ENCODE data around the gene NTSR2.

DNA sequence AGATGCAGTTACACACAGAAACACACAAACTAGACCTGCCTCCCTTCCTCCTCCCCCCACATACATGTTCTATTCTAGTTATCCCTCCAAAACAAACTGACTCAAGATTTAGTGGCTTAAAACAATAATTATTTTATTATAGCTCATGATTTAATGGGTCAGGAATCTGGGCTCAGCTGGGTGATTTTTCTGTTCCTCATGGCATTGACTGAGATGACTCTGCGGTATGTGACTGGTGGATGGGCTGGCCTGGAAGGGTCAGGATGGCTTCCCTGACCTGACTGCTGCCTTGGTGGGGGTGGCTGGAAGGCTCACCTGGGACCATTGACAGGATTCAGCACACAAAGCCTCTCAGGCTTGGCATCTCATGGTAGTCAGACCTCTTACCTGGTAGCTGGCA lies 33.7 kb upstream of the NTSR2 start:
- TF ChIP-seq POLR2A (IDR thresholded peaks at IDR 0.05), result no peak
- TF ChIP-seq, protein P1, sequence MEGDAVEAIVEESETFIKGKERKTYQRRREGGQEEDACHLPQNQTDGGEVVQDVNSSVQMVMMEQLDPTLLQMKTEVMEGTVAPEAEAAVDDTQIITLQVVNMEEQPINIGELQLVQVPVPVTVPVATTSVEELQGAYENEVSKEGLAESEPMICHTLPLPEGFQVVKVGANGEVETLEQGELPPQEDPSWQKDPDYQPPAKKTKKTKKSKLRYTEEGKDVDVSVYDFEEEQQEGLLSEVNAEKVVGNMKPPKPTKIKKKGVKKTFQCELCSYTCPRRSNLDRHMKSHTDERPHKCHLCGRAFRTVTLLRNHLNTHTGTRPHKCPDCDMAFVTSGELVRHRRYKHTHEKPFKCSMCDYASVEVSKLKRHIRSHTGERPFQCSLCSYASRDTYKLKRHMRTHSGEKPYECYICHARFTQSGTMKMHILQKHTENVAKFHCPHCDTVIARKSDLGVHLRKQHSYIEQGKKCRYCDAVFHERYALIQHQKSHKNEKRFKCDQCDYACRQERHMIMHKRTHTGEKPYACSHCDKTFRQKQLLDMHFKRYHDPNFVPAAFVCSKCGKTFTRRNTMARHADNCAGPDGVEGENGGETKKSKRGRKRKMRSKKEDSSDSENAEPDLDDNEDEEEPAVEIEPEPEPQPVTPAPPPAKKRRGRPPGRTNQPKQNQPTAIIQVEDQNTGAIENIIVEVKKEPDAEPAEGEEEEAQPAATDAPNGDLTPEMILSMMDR (IDR thresholded peaks at IDR 0.05), result no peak

All from right lobe of liver (tissue), 4 donors.